Measurements from ENCODE around the gene NBAS.

DNA sequence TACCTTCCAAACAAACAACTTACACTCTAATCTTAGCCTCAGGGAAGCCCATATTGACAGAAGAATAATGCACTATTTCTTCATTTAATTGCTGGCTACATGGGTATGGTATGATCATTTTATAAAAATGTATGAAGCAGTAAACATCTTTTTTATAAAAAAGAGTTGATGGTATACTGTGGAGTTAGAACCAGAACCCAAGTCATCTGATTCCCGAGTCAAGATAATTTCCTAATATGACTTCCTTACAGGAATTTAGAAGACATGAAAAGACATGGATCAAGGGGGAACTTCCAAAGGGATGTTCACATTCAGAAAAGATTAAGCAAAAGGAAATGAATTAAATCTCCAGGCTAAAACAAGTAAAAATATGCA lies 171.8 kb downstream of the NBAS start:
- TF ChIP-seq, protein P1, sequence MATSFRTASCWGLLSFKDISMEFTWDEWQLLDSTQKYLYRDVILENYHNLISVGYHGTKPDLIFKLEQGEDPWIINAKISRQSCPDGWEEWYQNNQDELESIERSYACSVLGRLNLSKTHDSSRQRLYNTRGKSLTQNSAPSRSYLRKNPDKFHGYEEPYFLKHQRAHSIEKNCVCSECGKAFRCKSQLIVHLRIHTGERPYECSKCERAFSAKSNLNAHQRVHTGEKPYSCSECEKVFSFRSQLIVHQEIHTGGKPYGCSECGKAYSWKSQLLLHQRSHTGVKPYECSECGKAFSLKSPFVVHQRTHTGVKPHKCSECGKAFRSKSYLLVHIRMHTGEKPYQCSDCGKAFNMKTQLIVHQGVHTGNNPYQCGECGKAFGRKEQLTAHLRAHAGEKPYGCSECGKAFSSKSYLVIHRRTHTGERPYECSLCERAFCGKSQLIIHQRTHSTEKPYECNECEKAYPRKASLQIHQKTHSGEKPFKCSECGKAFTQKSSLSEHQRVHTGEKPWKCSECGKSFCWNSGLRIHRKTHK (tag by site-specific recombination; IDR thresholded peaks at IDR 0.05), result no peak
- no peak for TF ChIP-seq ZNF791 (tag by site-specific recombination; IDR thresholded peaks at IDR 0.05)
- TF ChIP-seq ZNF501 (tag by site-specific recombination; IDR thresholded peaks at IDR 0.05), result no peak
- TF ChIP-seq, protein P2, sequence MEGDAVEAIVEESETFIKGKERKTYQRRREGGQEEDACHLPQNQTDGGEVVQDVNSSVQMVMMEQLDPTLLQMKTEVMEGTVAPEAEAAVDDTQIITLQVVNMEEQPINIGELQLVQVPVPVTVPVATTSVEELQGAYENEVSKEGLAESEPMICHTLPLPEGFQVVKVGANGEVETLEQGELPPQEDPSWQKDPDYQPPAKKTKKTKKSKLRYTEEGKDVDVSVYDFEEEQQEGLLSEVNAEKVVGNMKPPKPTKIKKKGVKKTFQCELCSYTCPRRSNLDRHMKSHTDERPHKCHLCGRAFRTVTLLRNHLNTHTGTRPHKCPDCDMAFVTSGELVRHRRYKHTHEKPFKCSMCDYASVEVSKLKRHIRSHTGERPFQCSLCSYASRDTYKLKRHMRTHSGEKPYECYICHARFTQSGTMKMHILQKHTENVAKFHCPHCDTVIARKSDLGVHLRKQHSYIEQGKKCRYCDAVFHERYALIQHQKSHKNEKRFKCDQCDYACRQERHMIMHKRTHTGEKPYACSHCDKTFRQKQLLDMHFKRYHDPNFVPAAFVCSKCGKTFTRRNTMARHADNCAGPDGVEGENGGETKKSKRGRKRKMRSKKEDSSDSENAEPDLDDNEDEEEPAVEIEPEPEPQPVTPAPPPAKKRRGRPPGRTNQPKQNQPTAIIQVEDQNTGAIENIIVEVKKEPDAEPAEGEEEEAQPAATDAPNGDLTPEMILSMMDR (tag by site-specific recombination; IDR thresholded peaks at IDR 0.05), result no peak
- TF ChIP-seq SCRT1 (tag by site-specific recombination; IDR thresholded peaks at IDR 0.05; ENCODE audit: borderline replicate concordance), result no peak
- no peak for TF ChIP-seq ZNF223 (tag by site-specific recombination; IDR thresholded peaks at IDR 0.05)
- TF ChIP-seq, protein P3, sequence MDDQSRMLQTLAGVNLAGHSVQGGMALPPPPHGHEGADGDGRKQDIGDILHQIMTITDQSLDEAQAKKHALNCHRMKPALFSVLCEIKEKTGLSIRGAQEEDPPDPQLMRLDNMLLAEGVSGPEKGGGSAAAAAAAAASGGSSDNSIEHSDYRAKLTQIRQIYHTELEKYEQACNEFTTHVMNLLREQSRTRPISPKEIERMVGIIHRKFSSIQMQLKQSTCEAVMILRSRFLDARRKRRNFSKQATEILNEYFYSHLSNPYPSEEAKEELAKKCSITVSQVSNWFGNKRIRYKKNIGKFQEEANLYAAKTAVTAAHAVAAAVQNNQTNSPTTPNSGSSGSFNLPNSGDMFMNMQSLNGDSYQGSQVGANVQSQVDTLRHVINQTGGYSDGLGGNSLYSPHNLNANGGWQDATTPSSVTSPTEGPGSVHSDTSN (CRISPR knock-in tag; IDR thresholded peaks at IDR 0.05), result no peak
- TF ChIP-seq ZFP3 (tag by site-specific recombination; IDR thresholded peaks at IDR 0.05; ENCODE audit: low read depth), result no peak
- no peak for TF ChIP-seq ZNF549 (tag by site-specific recombination; IDR thresholded peaks at IDR 0.05)
- no peak for TF ChIP-seq ZFP37 (tag by site-specific recombination; IDR thresholded peaks at IDR 0.05)
- TF ChIP-seq ZNF274 (IDR thresholded peaks at IDR 0.05; ENCODE audit: low read length), result no peak
- no peak for TF ChIP-seq ZNF274 (tag by site-specific recombination; IDR thresholded peaks at IDR 0.05; ENCODE audit: borderline replicate concordance)
- TF ChIP-seq, protein P4, sequence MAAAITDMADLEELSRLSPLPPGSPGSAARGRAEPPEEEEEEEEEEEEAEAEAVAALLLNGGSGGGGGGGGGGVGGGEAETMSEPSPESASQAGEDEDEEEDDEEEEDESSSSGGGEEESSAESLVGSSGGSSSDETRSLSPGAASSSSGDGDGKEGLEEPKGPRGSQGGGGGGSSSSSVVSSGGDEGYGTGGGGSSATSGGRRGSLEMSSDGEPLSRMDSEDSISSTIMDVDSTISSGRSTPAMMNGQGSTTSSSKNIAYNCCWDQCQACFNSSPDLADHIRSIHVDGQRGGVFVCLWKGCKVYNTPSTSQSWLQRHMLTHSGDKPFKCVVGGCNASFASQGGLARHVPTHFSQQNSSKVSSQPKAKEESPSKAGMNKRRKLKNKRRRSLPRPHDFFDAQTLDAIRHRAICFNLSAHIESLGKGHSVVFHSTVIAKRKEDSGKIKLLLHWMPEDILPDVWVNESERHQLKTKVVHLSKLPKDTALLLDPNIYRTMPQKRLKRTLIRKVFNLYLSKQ (tag by site-specific recombination; IDR thresholded peaks at IDR 0.05; ENCODE audit: borderline replicate concordance), result no peak
